GM21390 (cell line): ENCODE data around the gene ST3GAL6.

ENCODE experiments used
- ATAC-seq: cut with Tn5 transposase; IDR thresholded peaks from one replicate; pipeline ENCODE4 v1.9.1; 2021; ENCODE audit not compliant: unreplicated experiment

Gene ST3GAL6

GRCh38 chr3:98843266-98843959, 80.3 kb downstream of the ST3GAL6 start:
- no peak for ATAC-seq
